Measurements from ENCODE around the gene OR8B2. TPM values are rescaled to one million over a fixed set of nuclear protein-coding genes. Genes with fewer than 3 reads are reported as not detected.

OR8B2 gene
- total and polyA plus RNA-seq, 2 donors (not counting 1 experiment from before 2014, with no cell fraction given): not detected

DNA sequence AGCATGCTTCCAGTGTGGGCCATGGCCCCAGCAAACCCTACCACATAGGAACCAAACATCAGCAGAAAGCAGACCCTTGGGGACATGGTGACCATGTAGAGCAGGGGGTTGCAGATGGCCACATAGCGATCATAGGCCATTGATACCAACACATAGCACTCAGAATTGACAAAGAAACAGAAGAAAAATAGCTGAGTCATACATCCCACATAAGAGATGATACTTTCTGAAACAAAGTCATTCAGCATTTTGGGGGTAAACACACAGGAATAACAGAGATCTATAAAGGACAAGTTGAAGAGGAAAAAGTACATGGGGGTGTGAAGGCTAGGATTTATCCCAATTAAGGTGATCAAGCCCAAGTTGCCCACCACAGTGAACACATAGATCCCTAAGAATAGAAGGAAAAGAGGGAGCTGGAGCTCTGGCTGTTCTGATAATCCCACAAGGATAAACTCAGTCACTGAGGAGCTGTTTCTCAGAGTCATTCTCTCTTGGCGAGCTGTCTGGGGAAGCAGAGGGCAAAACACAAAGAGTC lies 40.2 kb upstream of the OR8B2 start, which contains the start of gene OR8B4:
OR8B4 (minus strand) TSS at position 488 of the 538 bp plus-strand sequence; CDS start at position 488, 0 bp downstream.
- ChIA-PET CTCF (no interaction called here), POLR2A (no interaction called here)
- WGBS (ENCODE audit: insufficient coverage): 80% methylated on average over 1 of the region's 2 CpGs

GRCh38 chr11:124421043-124421442 lies 36.7 kb upstream of the OR8B2 start:
- Mint-ChIP-seq H3K4me3 (no peak overlapping the region), H3K27me3 (peaks cover 39% of the 10 kb centered on the region), H3K4me1 (no peaks in the 10 kb centered on the region), H3K9me3 (ENCODE audit: insufficient read depth) (no peaks in the 10 kb centered on the region), H3K27ac (no peak overlapping the region)
- H3K79me2 ChIP-seq (ENCODE audit: control insufficient read depth, insufficient read depth, low read length): no peaks in the 10 kb centered on the region
- H2AFZ ChIP-seq (ENCODE audit: insufficient read depth, low read depth, low read length, poor library complexity, severe bottlenecking): no peak overlapping the region
- no peak for TF ChIP-seq EZH2 (IDR thresholded peaks at IDR 0.05; ENCODE audit: borderline replicate concordance, insufficient read depth, low read depth, low read length, poor library complexity, severe bottlenecking)
- TF ChIP-seq, protein P1, sequence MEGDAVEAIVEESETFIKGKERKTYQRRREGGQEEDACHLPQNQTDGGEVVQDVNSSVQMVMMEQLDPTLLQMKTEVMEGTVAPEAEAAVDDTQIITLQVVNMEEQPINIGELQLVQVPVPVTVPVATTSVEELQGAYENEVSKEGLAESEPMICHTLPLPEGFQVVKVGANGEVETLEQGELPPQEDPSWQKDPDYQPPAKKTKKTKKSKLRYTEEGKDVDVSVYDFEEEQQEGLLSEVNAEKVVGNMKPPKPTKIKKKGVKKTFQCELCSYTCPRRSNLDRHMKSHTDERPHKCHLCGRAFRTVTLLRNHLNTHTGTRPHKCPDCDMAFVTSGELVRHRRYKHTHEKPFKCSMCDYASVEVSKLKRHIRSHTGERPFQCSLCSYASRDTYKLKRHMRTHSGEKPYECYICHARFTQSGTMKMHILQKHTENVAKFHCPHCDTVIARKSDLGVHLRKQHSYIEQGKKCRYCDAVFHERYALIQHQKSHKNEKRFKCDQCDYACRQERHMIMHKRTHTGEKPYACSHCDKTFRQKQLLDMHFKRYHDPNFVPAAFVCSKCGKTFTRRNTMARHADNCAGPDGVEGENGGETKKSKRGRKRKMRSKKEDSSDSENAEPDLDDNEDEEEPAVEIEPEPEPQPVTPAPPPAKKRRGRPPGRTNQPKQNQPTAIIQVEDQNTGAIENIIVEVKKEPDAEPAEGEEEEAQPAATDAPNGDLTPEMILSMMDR (IDR thresholded peaks at IDR 0.05): no peak
- no peaks in the 10 kb centered on the region for H3K36me3 ChIP-seq (replicated peaks in 1 of 2; ENCODE audit: control extremely low read depth in 1 of 2, control insufficient read depth in 1 of 2, extremely low read depth in 1 of 2, insufficient read depth in 2 of 2, low read length in 1 of 2)
- DNase-seq (no peak), ATAC-seq (ENCODE audit: low read depth) (no peak)
- H3K27me3 ChIP-seq (replicated peaks in 1 of 4; ENCODE audit: control extremely low read depth in 1 of 4, control insufficient read depth in 3 of 4, insufficient read depth in 4 of 4, low read length in 3 of 4): peaks cover 0 to 6% (median 3%) of the 10 kb centered on the region in 4 experiments
- H3K27ac ChIP-seq (ENCODE audit: low read length in 2 of 2): no peak overlapping the region
- no peaks in the 10 kb centered on the region for H4K20me1 ChIP-seq (ENCODE audit: control insufficient read depth, insufficient read depth, low read length, poor library complexity, severe bottlenecking)
- H3K4me1 ChIP-seq (ENCODE audit: control insufficient read depth in 2 of 2, insufficient read depth in 2 of 2, low read length in 2 of 2): no peaks in the 10 kb centered on the region
- no peak overlapping the region for H3K9ac ChIP-seq (ENCODE audit: low read length)
- WGBS (ENCODE audit: insufficient coverage): 83% methylated on average over 2 of the region's 4 CpGs
- no peak overlapping the region for H3K4me2 ChIP-seq (replicated peaks; ENCODE audit: low read depth, low read length, poor library complexity, severe bottlenecking)
- CTCF ChIA-PET: interaction anchor here (1.5 kb wide), 1 partner anchor 19 kb away, joined by 5 read pairs; no protein-coding TSS in a partner anchor
- H3K4me3 ChIP-seq (ENCODE audit: control extremely low read depth in 1 of 5, extremely low read depth in 1 of 5, insufficient read depth in 1 of 5, low read depth in 2 of 5, low read length in 4 of 5): no peak overlapping the region
- POLR2A ChIA-PET: no interaction called here
- H3K9me3 ChIP-seq (ENCODE audit: control extremely low read depth in 1 of 3, control insufficient read depth in 2 of 3, insufficient read depth in 1 of 3, low read length in 2 of 3): no peaks in the 10 kb centered on the region
- intact Hi-C loops (cut with micrococcal nuclease): no loop called here

More for the DNA sequence above, 40.2 kb upstream of the OR8B2 start, which contains the start of gene OR8B4:
- H3K4me3 ChIP-seq (ENCODE audit: control extremely low read depth in 1 of 5, extremely low read depth in 1 of 5, insufficient read depth in 1 of 5, low read depth in 2 of 5, low read length in 4 of 5): no peak within 1 kb of the TSS
- Mint-ChIP-seq H3K9me3 (ENCODE audit: insufficient read depth) (peaks cover 2% of the 10 kb centered on the region), H3K4me1 (no peaks in the 10 kb centered on the region), H3K27me3 (peaks cover 31% of the 10 kb centered on the region), H3K4me3 (no peak within 1 kb of the TSS), H3K27ac (no peak within 1 kb of the TSS)
- H2AFZ ChIP-seq (ENCODE audit: insufficient read depth, low read depth, low read length, poor library complexity, severe bottlenecking): no peak within 1 kb of the TSS
- no peak for ATAC-seq (ENCODE audit: low read depth)
- intact Hi-C loops (cut with micrococcal nuclease): no loop called here
- no peaks in the 10 kb centered on the region for H3K79me2 ChIP-seq (ENCODE audit: control insufficient read depth, insufficient read depth, low read length)
- H3K4me2 ChIP-seq (replicated peaks; ENCODE audit: low read depth, low read length, poor library complexity, severe bottlenecking): no peak within 1 kb of the TSS
- H4K20me1 ChIP-seq (ENCODE audit: control insufficient read depth, insufficient read depth, low read length, poor library complexity, severe bottlenecking): no peaks in the 10 kb centered on the region
- H3K27ac ChIP-seq (ENCODE audit: low read length in 2 of 2): no peak within 1 kb of the TSS
- H3K9me3 ChIP-seq (ENCODE audit: control extremely low read depth in 1 of 3, control insufficient read depth in 2 of 3, insufficient read depth in 1 of 3, low read length in 2 of 3): peaks cover 0 to 3% (median 0%) of the 10 kb centered on the region in 3 donors
- H3K9ac ChIP-seq (ENCODE audit: low read length): no peak within 1 kb of the TSS
- no peak for DNase-seq
- TF ChIP-seq, protein P1 (IDR thresholded peaks at IDR 0.05): no peak
- TF ChIP-seq EZH2 (IDR thresholded peaks at IDR 0.05; ENCODE audit: borderline replicate concordance, insufficient read depth, low read depth, low read length, poor library complexity, severe bottlenecking): no peak
- H3K4me1 ChIP-seq (ENCODE audit: control insufficient read depth in 2 of 2, insufficient read depth in 2 of 2, low read length in 2 of 2): no peaks in the 10 kb centered on the region
- H3K36me3 ChIP-seq (replicated peaks in 1 of 2; ENCODE audit: control extremely low read depth in 1 of 2, control insufficient read depth in 1 of 2, extremely low read depth in 1 of 2, insufficient read depth in 2 of 2, low read length in 1 of 2): no peaks in the 10 kb centered on the region
- H3K27me3 ChIP-seq (replicated peaks in 1 of 4; ENCODE audit: control extremely low read depth in 1 of 4, control insufficient read depth in 3 of 4, insufficient read depth in 4 of 4, low read length in 3 of 4): peaks cover 0 to 6% (median 2%) of the 10 kb centered on the region in 4 experiments

Data from B cell (primary cell).